ENCODE measurements around the gene ZBTB21. TPM values are rescaled to one million over a fixed set of nuclear protein-coding genes. Genes with fewer than 3 reads are reported as not detected.

Gene ZBTB21
- total and polyA plus RNA-seq, 2 donors (not counting 1 experiment from before 2014, with no cell fraction given): 8.9 to 9.1 TPM

GRCh38 chr21:41987310-41987709 is 22.9 kb downstream of the ZBTB21 start:
- no peaks in the 10 kb centered on the region for H3K27me3 ChIP-seq (ENCODE audit: control insufficient read depth, insufficient read depth, low read length)
- H3K4me2 ChIP-seq (ENCODE audit: extremely low read depth, insufficient read depth, low read length): no peak overlapping the region
- H3K27ac ChIP-seq (ENCODE audit: insufficient read depth, low read length): no peak overlapping the region
- H4K20me1 ChIP-seq (ENCODE audit: control insufficient read depth, extremely low read depth, insufficient read depth, low read length): no peaks in the 10 kb centered on the region
- no peaks in the 10 kb centered on the region for H3K4me1 ChIP-seq (ENCODE audit: control insufficient read depth, extremely low read depth, insufficient read depth, low read length)
- H2AFZ ChIP-seq (ENCODE audit: low read length): no peak overlapping the region
- peaks cover 2% of the 10 kb centered on the region for H3K36me3 ChIP-seq (ENCODE audit: control insufficient read depth, insufficient read depth, low read length)
- H3K4me3 ChIP-seq (replicated peaks in 1 of 4; ENCODE audit: control extremely low read depth in 1 of 4, insufficient read depth in 1 of 4, low read depth in 3 of 4, low read length in 4 of 4): no peak overlapping the region
- no peaks in the 10 kb centered on the region for H3K79me2 ChIP-seq (ENCODE audit: control insufficient read depth, insufficient read depth, low read length)
- no peak for TF ChIP-seq CTCF (conservative IDR thresholded peaks at IDR 0.05 in 1 of 2, IDR thresholded peaks at IDR 0.05 in 1 of 2; ENCODE audit: low read depth in 1 of 2, low read length in 2 of 2)
- TF ChIP-seq EZH2 (IDR thresholded peaks at IDR 0.05; ENCODE audit: low read length, missing control alignments): no peak
- H3K9me3 ChIP-seq (ENCODE audit: control insufficient read depth, insufficient read depth, low read depth, low read length): no peaks in the 10 kb centered on the region
- no peak for DNase-seq (ENCODE audit: low read depth in 2 of 2)
- H3K9ac ChIP-seq (ENCODE audit: insufficient read depth, low read length): no peak overlapping the region

- H3K27me3 ChIP-seq (ENCODE audit: control insufficient read depth, insufficient read depth, low read length): no peaks in the 10 kb centered on the region
- no peaks in the 10 kb centered on the region for H3K79me2 ChIP-seq (ENCODE audit: control insufficient read depth, insufficient read depth, low read length)
- H2AFZ ChIP-seq (ENCODE audit: low read length): no peak overlapping the region
- H3K4me3 ChIP-seq (replicated peaks in 1 of 4; ENCODE audit: control extremely low read depth in 1 of 4, insufficient read depth in 1 of 4, low read depth in 3 of 4, low read length in 4 of 4): no peak overlapping the region
- TF ChIP-seq CTCF (conservative IDR thresholded peaks at IDR 0.05 in 1 of 2, IDR thresholded peaks at IDR 0.05 in 1 of 2; ENCODE audit: low read depth in 1 of 2, low read length in 2 of 2) (no peak), EZH2 (IDR thresholded peaks at IDR 0.05; ENCODE audit: low read length, missing control alignments) (no peak)
- no peaks in the 10 kb centered on the region for H4K20me1 ChIP-seq (ENCODE audit: control insufficient read depth, extremely low read depth, insufficient read depth, low read length)
- no peaks in the 10 kb centered on the region for H3K4me1 ChIP-seq (ENCODE audit: control insufficient read depth, extremely low read depth, insufficient read depth, low read length)
- H3K27ac ChIP-seq (ENCODE audit: insufficient read depth, low read length): no peak overlapping the region
- no peak overlapping the region for H3K4me2 ChIP-seq (ENCODE audit: extremely low read depth, insufficient read depth, low read length)
- DNase-seq (ENCODE audit: low read depth in 2 of 2): no peak
- no peaks in the 10 kb centered on the region for H3K36me3 ChIP-seq (ENCODE audit: control insufficient read depth, insufficient read depth, low read length)
- H3K9me3 ChIP-seq (ENCODE audit: control insufficient read depth, insufficient read depth, low read depth, low read length): no peaks in the 10 kb centered on the region
- H3K9ac ChIP-seq (ENCODE audit: insufficient read depth, low read length): no peak overlapping the region
These were observed 24.3 kb downstream of the ZBTB21 start for GRCh38 chr21:41985662-41986416.

- no peaks in the 10 kb centered on the region for H3K27me3 ChIP-seq (ENCODE audit: control insufficient read depth, insufficient read depth, low read length)
- H3K4me1 ChIP-seq (ENCODE audit: control insufficient read depth, extremely low read depth, insufficient read depth, low read length): no peaks in the 10 kb centered on the region
- TF ChIP-seq CTCF (conservative IDR thresholded peaks at IDR 0.05 in 1 of 2, IDR thresholded peaks at IDR 0.05 in 1 of 2; ENCODE audit: low read depth in 1 of 2, low read length in 2 of 2) (no peak), EZH2 (IDR thresholded peaks at IDR 0.05; ENCODE audit: low read length, missing control alignments) (no peak)
- H3K36me3 ChIP-seq (ENCODE audit: control insufficient read depth, insufficient read depth, low read length): no peaks in the 10 kb centered on the region
- no peak overlapping the region for H3K4me2 ChIP-seq (ENCODE audit: extremely low read depth, insufficient read depth, low read length)
- no peak for DNase-seq (ENCODE audit: low read depth in 2 of 2)
- no peaks in the 10 kb centered on the region for H4K20me1 ChIP-seq (ENCODE audit: control insufficient read depth, extremely low read depth, insufficient read depth, low read length)
- H3K9ac ChIP-seq (ENCODE audit: insufficient read depth, low read length): no peak overlapping the region
- H3K27ac ChIP-seq (ENCODE audit: insufficient read depth, low read length): no peak overlapping the region
- no peak overlapping the region for H3K4me3 ChIP-seq (replicated peaks in 1 of 4; ENCODE audit: control extremely low read depth in 1 of 4, insufficient read depth in 1 of 4, low read depth in 3 of 4, low read length in 4 of 4)
- H2AFZ ChIP-seq (ENCODE audit: low read length): no peak overlapping the region
- H3K9me3 ChIP-seq (ENCODE audit: control insufficient read depth, insufficient read depth, low read depth, low read length): no peaks in the 10 kb centered on the region
- H3K79me2 ChIP-seq (ENCODE audit: control insufficient read depth, insufficient read depth, low read length): no peaks in the 10 kb centered on the region
These were observed 26.9 kb downstream of the ZBTB21 start for GRCh38 chr21:41983229-41983628.
